NCI-H1930 (cell line): ENCODE results near the gene ATP11A.

Experiments
- DNase-seq, 2 experiments: peaks; one replicate each; lab custom pipeline; 2025; lab: John Stamatoyannopoulos, UW

Gene ATP11A

DNA sequence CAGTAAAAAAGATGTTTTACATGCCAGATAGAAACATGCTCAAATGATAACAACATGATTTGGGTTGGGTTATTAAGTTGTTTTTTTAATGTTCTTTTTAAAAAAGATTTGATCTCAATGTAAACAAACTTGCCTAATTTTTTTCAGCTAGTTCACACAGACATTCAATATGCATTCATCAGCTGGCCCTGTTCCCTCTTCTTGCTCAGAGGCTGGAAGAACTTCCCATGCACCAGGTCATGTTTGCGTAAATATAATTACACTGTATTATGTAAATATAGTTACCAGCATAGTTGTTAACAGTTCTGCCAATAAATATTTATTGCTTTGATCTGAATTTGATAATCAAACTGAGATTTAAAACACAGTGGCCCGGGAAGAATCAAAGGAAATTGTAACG, 70.6 kb downstream of the ATP11A start:
- DNase-seq = no peak

- DNase-seq = no peak
Observed at GRCh38 chr13:112760931-112761330, 71.1 kb downstream of the ATP11A start.

GRCh38 chr13:112761701-112762689, 72.2 kb downstream of the ATP11A start:
- no peak for DNase-seq

GRCh38 chr13:112762690-112763080, 72.8 kb downstream of the ATP11A start:
- DNase-seq = no peak

GRCh38 chr13:112764028-112764427, 74.2 kb downstream of the ATP11A start:
- DNase-seq = no peak

GRCh38 chr13:112764864-112765561, 75.2 kb downstream of the ATP11A start:
- DNase-seq = no peak

GRCh38 chr13:112765731-112766130, 75.9 kb downstream of the ATP11A start:
- DNase-seq = no peak

- DNase-seq = no peak
Observed at GRCh38 chr13:112766336-112766735, 76.5 kb downstream of the ATP11A start.

DNA sequence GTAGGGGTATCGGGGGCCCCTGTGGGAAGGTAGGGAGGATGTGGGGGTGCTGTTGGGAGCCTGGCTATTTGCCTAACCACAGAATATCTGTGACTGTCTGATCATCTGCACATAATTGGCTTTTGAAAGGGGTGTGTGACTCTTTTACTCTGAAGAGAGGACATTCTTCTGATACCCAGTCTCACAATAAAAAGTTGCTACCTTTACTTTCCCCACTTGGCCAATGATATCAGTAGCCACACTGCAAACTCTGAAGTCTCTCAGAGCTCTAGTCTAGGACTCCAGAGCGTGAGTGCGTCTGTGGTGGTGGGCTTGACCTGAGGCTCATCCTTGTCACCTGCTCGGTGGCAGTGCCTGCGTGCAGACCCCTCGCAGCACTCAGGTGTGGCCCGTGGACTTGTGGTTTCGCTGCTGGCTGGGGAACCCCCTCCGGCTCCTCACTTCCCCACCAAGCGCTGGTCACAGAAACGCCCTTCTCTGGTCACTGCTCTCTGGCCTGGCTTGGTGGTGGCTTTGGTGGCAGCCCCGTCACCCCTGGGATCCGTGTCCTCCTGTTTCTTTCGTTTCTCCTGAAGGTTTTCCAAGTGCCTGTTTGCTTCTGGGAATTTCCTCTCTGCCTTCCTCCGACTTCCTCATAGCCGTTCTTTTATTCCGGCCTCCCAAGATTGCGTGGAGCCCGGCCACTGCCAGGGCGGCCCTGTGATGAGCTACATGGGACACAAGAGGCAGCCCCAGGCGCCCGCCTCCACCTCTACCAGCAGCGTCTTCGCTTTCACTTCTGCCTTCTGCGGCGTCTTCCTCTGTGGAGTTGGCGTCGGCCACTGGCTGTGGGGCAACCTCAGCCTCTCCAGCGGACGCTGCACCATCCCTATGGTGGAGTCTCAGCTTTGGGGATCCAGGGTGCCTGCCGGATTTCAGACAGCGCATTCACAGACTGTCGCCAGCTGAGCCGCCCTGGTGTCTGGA, 78.0 kb downstream of the ATP11A start:
- DNase-seq = no peak

- DNase-seq = no peak
Observed at GRCh38 chr13:112768795-112769481, 79.1 kb downstream of the ATP11A start.

- DNase-seq = no peak
Observed at GRCh38 chr13:112769615-112770014, 79.8 kb downstream of the ATP11A start.

GRCh38 chr13:112770504-112770903, 80.7 kb downstream of the ATP11A start:
- no peak for DNase-seq

GRCh38 chr13:112771139-112771876, 81.5 kb downstream of the ATP11A start:
- no peak for DNase-seq

GRCh38 chr13:112771877-112772538, 82.2 kb downstream of the ATP11A start:
- no peak for DNase-seq

DNA sequence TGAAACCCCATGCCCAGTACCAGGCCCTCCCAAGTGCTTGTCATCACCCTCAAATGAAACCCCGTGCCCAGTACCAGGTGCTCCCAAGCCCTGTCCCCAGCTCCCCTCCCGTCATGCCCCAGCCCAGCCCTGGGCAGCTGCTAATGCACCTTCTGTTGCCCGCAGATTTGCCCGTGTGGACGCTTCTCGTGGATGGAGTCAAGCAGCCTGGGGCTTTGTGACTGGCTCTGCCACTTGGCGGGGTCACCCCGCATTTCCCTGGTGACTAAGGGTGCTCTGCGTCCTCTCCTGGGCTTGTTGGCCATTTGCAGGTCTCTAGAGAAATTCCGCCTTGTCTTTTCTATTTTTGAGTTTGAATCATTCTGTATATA, 82.7 kb downstream of the ATP11A start:
- DNase-seq = no peak

DNA sequence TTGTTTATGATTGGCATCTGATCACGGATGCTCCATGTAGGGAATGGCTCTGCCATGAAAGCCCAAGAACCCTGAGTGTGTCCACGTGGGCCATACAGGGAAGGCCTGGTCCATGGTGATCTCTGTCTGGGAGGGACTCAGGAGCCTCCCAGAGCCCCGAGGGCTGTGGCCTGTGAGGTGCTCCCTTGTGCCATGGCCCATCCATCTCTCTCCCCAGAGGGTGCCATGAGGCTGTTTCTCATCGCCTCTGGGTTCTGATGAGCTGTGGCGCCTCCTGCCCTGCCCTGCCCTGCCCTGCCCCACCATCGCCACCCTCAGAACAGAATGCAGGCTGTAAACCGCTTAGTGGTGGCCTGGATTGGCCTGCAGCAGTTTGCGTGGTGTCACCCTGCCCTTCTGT, 83.1 kb downstream of the ATP11A start:
- DNase-seq = no peak

- DNase-seq = no peak
Observed at GRCh38 chr13:112773601-112774447, 84.0 kb downstream of the ATP11A start.

- DNase-seq = no peak
Observed at GRCh38 chr13:112774448-112774792, 84.6 kb downstream of the ATP11A start.

- no peak for DNase-seq
Observed at GRCh38 chr13:112774829-112775565, 85.2 kb downstream of the ATP11A start.
